Kidney (tissue), 14 donors: Measurements from ENCODE around the gene DTYMK. TPM values are rescaled to one million over a fixed set of nuclear protein-coding genes. Genes with fewer than 3 reads are reported as not detected.
A peak's percentile ranks its signal among the peaks of the same experiment; 100 is the strongest.

Experiments used
- DNase-seq, 5 donors: peaks; one replicate each; pipeline ENCODE4 v3.0.0-alpha.2; 2013 to 2020
- FAIRE-seq: peaks from 2 replicates; lab custom pipeline; 2012; peaks lifted over from hg19 to GRCh38; lab: Jason Lieb, UNC
- H3K27ac ChIP-seq, 2 donors: one replicate each; pipeline ENCODE4 v1.7.0; 2013; ENCODE audit warnings: low read depth in 2 of 2, low read length in 2 of 2, inconsistent platforms in 1 of 2
- H3K27me3 ChIP-seq: one replicate; pipeline ENCODE4 v1.7.1; 2013; ENCODE audit warnings: low read length, inconsistent platforms; ENCODE audit not compliant: control insufficient read depth, insufficient read depth
- H3K36me3 ChIP-seq, 3 donors: one replicate each; pipeline versions ENCODE4 v1.7.0 to v1.7.1; 2013; ENCODE audit warnings: low read length in 3 of 3, control low read depth in 1 of 3, inconsistent platforms in 1 of 3; ENCODE audit not compliant: insufficient read depth in 3 of 3, control insufficient read depth in 2 of 3
- H3K4me1 ChIP-seq, 3 donors: one replicate each; pipeline versions ENCODE4 v1.7.0 to v1.7.1; 2013; ENCODE audit warnings: low read length in 3 of 3, inconsistent platforms in 1 of 3, low read depth in 1 of 3; ENCODE audit not compliant: control insufficient read depth in 2 of 3, insufficient read depth in 2 of 3
- H3K4me3 ChIP-seq, 3 donors: one replicate each; pipeline versions ENCODE4 v1.7.0 to v1.8.1; 2013; ENCODE audit warnings: low read length in 3 of 3, control low read depth in 1 of 3, inconsistent platforms in 1 of 3
- H3K9ac ChIP-seq, 3 donors: one replicate each; pipeline versions ENCODE4 v1.7.0 to v1.7.1; 2013; ENCODE audit warnings: low read length in 3 of 3, control low read depth in 1 of 3, inconsistent platforms in 1 of 3
- H3K9me3 ChIP-seq, 3 donors: one replicate each; pipeline versions ENCODE4 v1.7.0 to v1.7.1; 2013; ENCODE audit warnings: low read length in 3 of 3, control low read depth in 1 of 3, inconsistent platforms in 1 of 3; ENCODE audit not compliant: control insufficient read depth in 2 of 3, insufficient read depth in 1 of 3
- intact Hi-C: fragments of 100-400 bp; cut with DNase I; formaldehyde crosslinking; loops from one replicate; pipeline ENCODE4 v1.11.1; 2022
- polyA plus RNA-seq: library from polyadenylated mRNA; stranded (reverse); fragments of 350-450 nt; fragmentation: Illumina TruSeq; extraction: RNeasy Lipid Tissue Mini Kit (QIAGEN cat#74804); gene quantifications from one replicate; pipeline ENCODE4 v1.2.3, GENCODE V29; 2014; ENCODE audit warnings: low read depth, low replicate concordance; ENCODE audit not compliant: insufficient read depth
- total RNA-seq: library from RNA; stranded (reverse); fragmentation: NEBNext Ultra II Directional; extraction: Animal tissue kit (Norgen Biotek cat#: 25700); gene quantifications from one replicate; pipeline ENCODE4 v1.2.1, GENCODE V29; 2021
- TF ChIP-seq, protein P1 (sequence below): IDR thresholded peaks from 3 replicates; pipeline ENCODE4 v1.5.1; 2012; ENCODE audit warnings: mild to moderate bottlenecking, moderate library complexity, borderline replicate concordance; ENCODE audit not compliant: insufficient read depth; ENCODE audit errors: extremely low read depth
- donor health status: control.
- donor health status: control.
- donor health status: control.
- donor health status: control.
- donor health status: control.
- donor health status: DM: yes; HTN: yes; CAD: no.
- donor health status: Normal renal cell carcinoma (clear cell type).

Gene DTYMK
- total and polyA plus RNA-seq, 2 donors from 2014 or later = 19.0 to 27.1 TPM

DNA sequence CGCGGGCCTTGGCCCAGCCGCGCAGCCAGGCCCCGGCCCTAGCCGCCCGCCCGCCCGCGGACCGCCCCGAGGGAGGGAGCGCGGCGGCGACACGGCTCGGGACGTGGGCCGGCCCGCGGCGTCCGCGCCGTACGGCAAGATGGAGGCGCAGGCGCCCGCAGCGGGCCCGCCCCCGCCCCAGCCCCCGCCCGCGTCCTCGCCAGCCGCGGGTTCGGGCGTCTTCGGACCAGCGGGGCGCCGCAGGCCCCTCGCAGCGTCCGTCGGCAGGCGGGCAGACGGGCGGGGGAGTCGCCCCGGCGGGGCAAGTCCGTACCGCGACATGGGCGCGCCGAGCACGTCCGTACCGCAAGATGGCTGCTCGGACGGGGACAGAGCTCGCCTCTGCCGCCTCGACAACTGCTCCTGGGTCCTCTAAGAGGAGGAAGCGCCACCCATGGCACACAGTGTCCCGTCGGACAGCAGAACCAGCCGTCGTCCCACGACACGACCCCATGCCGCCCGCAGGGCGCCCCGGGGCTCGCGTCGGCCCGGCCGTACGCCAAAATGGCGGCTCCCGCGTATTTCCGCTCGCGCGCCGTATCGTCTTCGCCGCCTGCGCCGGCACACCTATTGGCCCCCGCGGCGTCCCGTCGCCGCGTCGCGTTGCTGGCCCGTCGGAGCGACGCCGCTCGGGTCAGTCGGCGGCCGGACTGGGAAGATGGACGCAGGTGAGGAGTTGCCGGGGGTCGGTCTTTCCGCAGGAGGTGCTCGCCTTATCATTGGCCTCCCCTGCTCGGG lies 49.4 kb downstream of the DTYMK start, which contains the start of the genes ATG4B and THAP4:
TSS of gene ATG4B (plus strand) at position 676 of the 777 bp plus-strand sequence. CDS start at position 698, 22 bp downstream.
TSS of gene THAP4 (minus strand) at position 141 of the 777 bp plus-strand sequence. CDS start 141 bp downstream, outside the sequence.
- peaks cover 3 to 21% (median 6%) of the 10 kb centered on the region in 3 donors for H3K36me3 ChIP-seq
- H3K9me3 ChIP-seq = peaks cover 0 to 7% (median 0%) of the 10 kb centered on the region in 3 donors
- FAIRE-seq (no peak), DNase-seq (peak; percentile 89 to 96 (median 95))
- peak within 1 kb of the TSS; percentile 78 to 89 (median 82) for H3K4me3 ChIP-seq
- H3K4me1 ChIP-seq = peaks cover 3 to 17% (median 5%) of the 10 kb centered on the region in 3 donors
- intact Hi-C loops = no loop called here
- peak within 1 kb of the TSS; percentile 98 to 100 for H3K27ac ChIP-seq
- TF ChIP-seq, protein P1, sequence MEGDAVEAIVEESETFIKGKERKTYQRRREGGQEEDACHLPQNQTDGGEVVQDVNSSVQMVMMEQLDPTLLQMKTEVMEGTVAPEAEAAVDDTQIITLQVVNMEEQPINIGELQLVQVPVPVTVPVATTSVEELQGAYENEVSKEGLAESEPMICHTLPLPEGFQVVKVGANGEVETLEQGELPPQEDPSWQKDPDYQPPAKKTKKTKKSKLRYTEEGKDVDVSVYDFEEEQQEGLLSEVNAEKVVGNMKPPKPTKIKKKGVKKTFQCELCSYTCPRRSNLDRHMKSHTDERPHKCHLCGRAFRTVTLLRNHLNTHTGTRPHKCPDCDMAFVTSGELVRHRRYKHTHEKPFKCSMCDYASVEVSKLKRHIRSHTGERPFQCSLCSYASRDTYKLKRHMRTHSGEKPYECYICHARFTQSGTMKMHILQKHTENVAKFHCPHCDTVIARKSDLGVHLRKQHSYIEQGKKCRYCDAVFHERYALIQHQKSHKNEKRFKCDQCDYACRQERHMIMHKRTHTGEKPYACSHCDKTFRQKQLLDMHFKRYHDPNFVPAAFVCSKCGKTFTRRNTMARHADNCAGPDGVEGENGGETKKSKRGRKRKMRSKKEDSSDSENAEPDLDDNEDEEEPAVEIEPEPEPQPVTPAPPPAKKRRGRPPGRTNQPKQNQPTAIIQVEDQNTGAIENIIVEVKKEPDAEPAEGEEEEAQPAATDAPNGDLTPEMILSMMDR = no peak
- no peaks in the 10 kb centered on the region for H3K27me3 ChIP-seq
- H3K9ac ChIP-seq = peak within 1 kb of the TSS; percentile 80 to 97 (median 91)

DNA sequence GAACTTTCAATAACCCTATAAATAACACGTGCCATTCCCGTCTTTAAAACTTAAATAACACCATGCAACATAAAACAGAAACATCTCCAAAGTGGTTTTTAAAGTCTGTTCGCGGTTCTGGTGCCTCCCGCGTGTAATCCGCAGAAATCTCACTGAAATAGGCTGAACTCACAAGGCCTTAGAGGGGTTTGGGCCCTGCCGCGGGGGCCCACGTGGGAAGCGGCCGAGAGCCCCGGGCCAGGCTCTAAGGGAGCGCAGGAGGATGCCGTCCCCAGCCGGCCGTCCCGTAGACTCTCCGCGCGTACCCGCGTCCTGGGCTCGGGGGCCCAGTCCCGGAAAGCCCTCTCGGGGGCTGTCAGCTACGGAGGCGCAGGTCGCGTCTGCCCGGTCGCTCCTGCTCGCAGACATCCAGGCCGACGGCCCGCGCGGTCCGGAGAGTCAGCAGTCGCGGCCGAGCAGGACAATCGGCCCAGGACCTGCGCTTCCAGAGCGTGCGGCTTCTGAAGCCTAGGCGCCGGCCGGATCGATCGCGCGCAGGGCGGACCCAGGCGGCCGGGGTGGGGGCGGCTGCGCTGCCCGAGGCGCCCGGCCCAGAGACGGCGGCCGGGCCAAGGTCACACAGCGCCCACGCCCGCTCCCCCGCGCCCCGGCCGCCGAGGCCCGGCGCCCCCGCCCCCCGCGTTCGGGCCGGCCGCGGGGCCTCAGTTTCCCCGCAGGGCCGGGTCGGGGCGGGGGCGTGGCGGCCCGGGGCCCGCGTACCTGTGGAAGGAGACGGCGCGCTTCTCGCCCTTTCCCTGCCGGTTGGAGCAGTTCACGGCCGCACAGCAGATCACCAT lies 50.2 kb downstream of the DTYMK start:
- TF ChIP-seq, protein P1 = no peak
- H3K9me3 ChIP-seq = peaks cover 0 to 7% (median 0%) of the 10 kb centered on the region in 3 donors
- DNase-seq (peak; percentile 27 to 86 (median 58)), FAIRE-seq (no peak)
- peaks cover 3 to 17% (median 5%) of the 10 kb centered on the region in 3 donors for H3K4me1 ChIP-seq
- peak overlapping the region; percentile 60 to 61 for H3K27ac ChIP-seq
- intact Hi-C loops = no loop called here
- H3K36me3 ChIP-seq = peaks cover 5 to 21% (median 6%) of the 10 kb centered on the region in 3 donors
- H3K9ac ChIP-seq = peak overlapping the region; percentile 6 to 71 (median 63)
- H3K27me3 ChIP-seq = no peaks in the 10 kb centered on the region
- H3K4me3 ChIP-seq = peak overlapping the region; percentile 60 to 80 (median 70)

DNA sequence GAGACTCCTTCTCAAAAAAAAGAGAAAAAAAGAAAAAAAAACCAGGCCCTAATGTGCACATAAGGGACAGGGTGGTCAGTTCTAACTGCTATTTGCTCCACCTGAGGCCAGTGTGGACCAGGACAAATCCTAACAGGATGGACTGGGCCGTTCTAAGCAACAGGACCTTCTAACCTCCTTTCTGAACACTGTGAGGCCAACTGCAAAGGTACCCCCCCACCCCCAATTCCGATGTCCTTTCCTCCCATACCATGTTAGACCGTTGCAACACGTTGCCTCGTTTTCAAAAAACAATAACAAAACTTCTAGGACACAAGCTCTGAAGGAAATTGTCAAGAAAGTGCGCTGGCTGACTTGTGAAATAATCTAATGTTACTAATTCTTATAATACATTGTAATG lies 50.9 kb downstream of the DTYMK start:
- intact Hi-C loops = no loop called here
- DNase-seq (peak in 1 of 5 donors; percentile 10), FAIRE-seq (no peak)
- H3K9me3 ChIP-seq = peaks cover 0 to 7% (median 0%) of the 10 kb centered on the region in 3 donors
- H3K27me3 ChIP-seq = no peaks in the 10 kb centered on the region
- H3K27ac ChIP-seq = no peak overlapping the region
- H3K4me1 ChIP-seq = peaks cover 3 to 15% (median 5%) of the 10 kb centered on the region in 3 donors
- H3K4me3 ChIP-seq = peak overlapping the region; percentile 60 to 80 (median 70)
- TF ChIP-seq, protein P1 = no peak
- H3K9ac ChIP-seq = peak overlapping the region in 2 of 3 donors; percentile 6 to 63
- peaks cover 5 to 21% (median 6%) of the 10 kb centered on the region in 3 donors for H3K36me3 ChIP-seq
